Adrenal gland (tissue), 12 donors: ENCODE data around the gene ZBTB34. TPM values are rescaled to one million over a fixed set of nuclear protein-coding genes. Genes with fewer than 3 reads are reported as not detected.

Experiments
- DNase-seq, 7 donors: peaks; one replicate each; pipeline ENCODE4 v3.0.0-alpha.2; 2019 to 2020
- H3K27ac ChIP-seq, 5 donors: fragments of 200-600 bp; sonication (generic) in 4 of 5; 1 replicate in 3 of 5; 2 replicates in 2 of 5; pipeline versions ENCODE4 v1.5.1 to v1.8.0; 2016 to 2020; ENCODE audit warnings: mild to moderate bottlenecking in 1 of 5
- H3K27me3 ChIP-seq: fragments of 200-600 bp; 2 replicates; pipeline ENCODE4 v1.8.0; 2021
- H3K36me3 ChIP-seq, 2 donors: fragments of 200-600 bp; replicated peaks in 1 of 2; 1 replicate in 1 of 2; 2 replicates in 1 of 2; pipeline versions ENCODE4 v1.5.1 to v1.8.0; 2018 to 2022
- H3K4me1 ChIP-seq, 2 donors: fragments of 200-600 bp; replicated peaks in 1 of 2; 1 replicate in 1 of 2; 2 replicates in 1 of 2; pipeline versions ENCODE4 v1.5.1 to v1.8.0; 2018 to 2021
- H3K4me3 ChIP-seq, 4 donors: fragments of 200-600 bp; sonication (generic) in 3 of 4; one replicate each; pipeline ENCODE4 v1.5.1; 2016 to 2018
- H3K9me3 ChIP-seq, 3 donors: fragments of 200-600 bp; sonication (generic) in 1 of 3; replicated peaks in 1 of 3; 1 replicate in 2 of 3; 2 replicates in 1 of 3; pipeline versions ENCODE4 v1.5.1 to v1.8.0; 2016 to 2021
- POLR2A ChIP-seq, 2 donors: fragments of 450-650 bp; IDR thresholded peaks; one replicate each; pipeline ENCODE4 v1.6.1; 2017; ENCODE audit warnings: antibody characterized with exemption in 2 of 2, mild to moderate bottlenecking in 2 of 2, moderate library complexity in 1 of 2
- WGBS, 4 donors: extraction: QIAGEN DNeasy Blood & Tissue Kit in 2 of 4; methylation state at CpG; one replicate each; pipeline versions ENCODE4 v1.1.5 to v1.1.7; 2013 to 2017; 5-methylcytosine and 5-hydroxymethylcytosine counted together
- intact Hi-C, 2 donors: fragments of 100-400 bp; cut with DNase I; formaldehyde crosslinking; loops; one replicate each; pipeline versions ENCODE4 v1.14.1 to v1.15.0; 2022 to 2023
- polyA plus RNA-seq, 3 donors: library from polyadenylated mRNA; stranded (reverse); fragments of 200-250 nt in 2 of 3; fragments of 350-450 nt in 1 of 3; fragmentation: Illumina TruSeq in 1 of 3; extraction: RNeasy Lipid Tissue Mini Kit (QIAGEN cat#74804) in 1 of 3; gene quantifications; one replicate each; pipeline ENCODE4 v1.2.3, GENCODE V29; 2013 to 2014
- total RNA-seq, 9 donors: library from RNA; depleted of rRNA in 4 of 9; stranded (reverse); fragments of >200 nt in 4 of 9; fragments of 120-200 nt in 1 of 9; fragmentation: NEBNext Ultra II Directional in 1 of 9; extraction: Animal tissue kit (Norgen Biotek cat#: 25700) in 1 of 9; gene quantifications; one replicate each; pipeline versions ENCODE4 v1.1.0 to v1.2.4, GENCODE V29; 2013 to 2023
- TF ChIP-seq, protein P1 (sequence below), 6 experiments: fragments of 450-650 bp in 4 of 6; fragments of 200-600 bp in 2 of 6; sonication (generic) in 1 of 6; IDR thresholded peaks; 1 replicate in 5 of 6; 2 replicates in 1 of 6; pipeline versions ENCODE4 v1.5.1 to v1.8.0; 2016 to 2021; ENCODE audit warnings: antibody characterized with exemption in 6 of 6, mild to moderate bottlenecking in 2 of 6, moderate library complexity in 1 of 6
- donor health status: healthy with polysubstance abuse.
- donor health status: Bipolar disorder and iron deficiency.
- donor health status: DM: yes; HTN: yes; CAD: no.
- donor health status: DM: no; HTN: no; CAD: no.
- donor health status: DM: no; HTN: no; CAD: no.
- donor health status: DM: yes; HTN: yes; CAD: no.

Gene ZBTB34
- total and polyA plus RNA-seq, 12 donors: 1.7 to 10.8 (median 6.3) TPM

DNA sequence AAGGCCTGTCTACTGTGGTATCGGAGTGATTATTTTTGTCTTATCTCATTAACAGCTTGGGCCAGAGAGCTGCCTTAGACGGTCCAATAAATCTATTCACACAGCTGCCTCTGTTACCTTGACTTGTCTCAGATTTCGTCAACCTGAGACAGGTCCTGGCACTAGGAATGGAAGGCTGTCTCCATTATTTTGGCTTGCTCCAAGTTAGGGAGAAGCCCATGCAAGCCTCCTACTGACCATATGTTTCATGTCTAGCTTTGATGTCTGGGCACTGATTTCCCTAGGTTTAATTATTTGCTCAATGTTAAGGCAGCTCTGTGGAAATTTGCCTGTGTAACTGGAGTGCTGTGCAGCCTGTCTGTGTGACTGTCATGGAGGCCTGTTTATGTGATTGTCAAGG, 41.8 kb downstream of the ZBTB34 start:
- Histone ChIP-seq H3K4me3 (no peak overlapping the region), H3K27me3 (no peaks in the 10 kb centered on the region), H3K36me3 (no peaks in the 10 kb centered on the region), H3K9me3 (no peaks in the 10 kb centered on the region), H3K27ac (no peak overlapping the region), H3K4me1 (no peaks in the 10 kb centered on the region)
- intact Hi-C loops: no loop called here
- TF ChIP-seq, protein P1, sequence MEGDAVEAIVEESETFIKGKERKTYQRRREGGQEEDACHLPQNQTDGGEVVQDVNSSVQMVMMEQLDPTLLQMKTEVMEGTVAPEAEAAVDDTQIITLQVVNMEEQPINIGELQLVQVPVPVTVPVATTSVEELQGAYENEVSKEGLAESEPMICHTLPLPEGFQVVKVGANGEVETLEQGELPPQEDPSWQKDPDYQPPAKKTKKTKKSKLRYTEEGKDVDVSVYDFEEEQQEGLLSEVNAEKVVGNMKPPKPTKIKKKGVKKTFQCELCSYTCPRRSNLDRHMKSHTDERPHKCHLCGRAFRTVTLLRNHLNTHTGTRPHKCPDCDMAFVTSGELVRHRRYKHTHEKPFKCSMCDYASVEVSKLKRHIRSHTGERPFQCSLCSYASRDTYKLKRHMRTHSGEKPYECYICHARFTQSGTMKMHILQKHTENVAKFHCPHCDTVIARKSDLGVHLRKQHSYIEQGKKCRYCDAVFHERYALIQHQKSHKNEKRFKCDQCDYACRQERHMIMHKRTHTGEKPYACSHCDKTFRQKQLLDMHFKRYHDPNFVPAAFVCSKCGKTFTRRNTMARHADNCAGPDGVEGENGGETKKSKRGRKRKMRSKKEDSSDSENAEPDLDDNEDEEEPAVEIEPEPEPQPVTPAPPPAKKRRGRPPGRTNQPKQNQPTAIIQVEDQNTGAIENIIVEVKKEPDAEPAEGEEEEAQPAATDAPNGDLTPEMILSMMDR (IDR thresholded peaks at IDR 0.05): no peak
- TF ChIP-seq POLR2A (IDR thresholded peaks at IDR 0.05): no peak
- no peak for DNase-seq
- 59 to 82% (median 72%) methylated on average over 3 of the region's 3 CpGs for WGBS, 4 donors

DNA sequence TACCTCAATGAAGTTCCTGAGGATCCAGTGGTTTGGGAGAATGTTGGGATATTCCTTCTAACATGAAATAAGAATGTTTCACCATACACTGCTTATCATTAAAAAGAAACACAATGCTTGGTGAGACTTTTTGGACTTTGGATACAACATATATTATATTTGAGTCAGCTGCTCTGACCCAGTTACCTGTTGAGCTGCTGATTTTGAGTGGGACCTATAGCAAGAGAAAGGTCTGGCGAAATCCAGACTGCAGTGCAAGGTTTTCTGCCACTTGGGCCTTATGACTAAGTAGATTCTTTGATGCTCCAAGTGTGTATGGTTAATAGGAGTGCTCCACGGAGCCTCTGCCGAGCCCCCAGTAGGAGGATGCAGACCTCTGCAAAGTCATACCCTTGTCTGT, 44.1 kb downstream of the ZBTB34 start:
- no peaks in the 10 kb centered on the region for H3K36me3 ChIP-seq
- H3K4me3 ChIP-seq: no peak overlapping the region
- H3K9me3 ChIP-seq: no peaks in the 10 kb centered on the region
- intact Hi-C loops: no loop called here
- H3K4me1 ChIP-seq: no peaks in the 10 kb centered on the region
- DNase-seq: no peak
- WGBS, 4 donors: 83 to 96% (median 90%) methylated on average over 3 of the region's 3 CpGs
- H3K27me3 ChIP-seq: no peaks in the 10 kb centered on the region
- TF ChIP-seq, protein P1 (IDR thresholded peaks at IDR 0.05): no peak
- TF ChIP-seq POLR2A (IDR thresholded peaks at IDR 0.05): no peak
- H3K27ac ChIP-seq: no peak overlapping the region

DNA sequence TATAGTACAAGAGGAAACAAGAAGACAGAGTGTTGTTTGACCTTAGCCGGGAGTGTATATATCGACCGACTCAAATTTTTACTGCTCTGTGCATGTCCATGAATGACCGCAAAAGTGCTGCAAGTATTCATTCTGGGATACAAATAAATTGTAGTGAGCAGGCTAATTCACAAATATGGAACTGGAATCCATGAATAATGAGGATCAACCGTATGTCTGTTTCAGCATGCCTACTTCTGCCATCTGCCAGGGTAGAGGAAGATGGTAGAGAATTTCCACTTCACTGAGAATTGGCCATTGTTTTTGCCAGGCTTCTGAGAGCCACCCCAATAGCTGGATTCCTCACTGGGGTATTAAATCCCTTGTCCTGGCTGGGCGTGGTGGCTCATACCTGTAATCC, 45.7 kb downstream of the ZBTB34 start:
- Histone ChIP-seq H3K4me1 (no peaks in the 10 kb centered on the region), H3K4me3 (no peak overlapping the region), H3K36me3 (no peaks in the 10 kb centered on the region), H3K27me3 (no peaks in the 10 kb centered on the region), H3K27ac (no peak overlapping the region), H3K9me3 (no peaks in the 10 kb centered on the region)
- 72 to 74% (median 73%) methylated on average over 6 of the region's 6 CpGs for WGBS, 4 donors
- no peak for DNase-seq
- no peak for TF ChIP-seq POLR2A (IDR thresholded peaks at IDR 0.05)
- TF ChIP-seq, protein P1 (IDR thresholded peaks at IDR 0.05): no peak
- intact Hi-C loops: no loop called here

DNA sequence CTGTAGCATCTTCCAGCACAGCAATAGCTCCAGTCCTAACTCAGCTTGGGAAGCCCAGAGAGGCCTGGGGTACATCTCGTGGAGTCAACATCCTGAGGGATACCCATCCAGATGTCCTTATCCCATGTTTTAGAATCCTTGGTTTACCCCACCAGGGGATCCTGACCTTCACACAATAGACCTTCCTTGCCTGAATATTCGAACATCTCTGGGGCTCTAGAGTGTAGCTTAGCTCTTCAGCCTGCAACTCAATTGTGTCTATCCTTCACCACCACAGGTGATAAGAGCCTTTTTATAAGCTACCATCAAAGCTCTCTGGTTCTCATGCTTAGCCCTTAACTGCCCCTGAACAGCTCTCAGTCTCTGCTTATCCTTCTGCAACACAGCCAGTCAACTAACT, 46.6 kb downstream of the ZBTB34 start:
- Histone ChIP-seq H3K4me1 (no peaks in the 10 kb centered on the region), H3K9me3 (no peaks in the 10 kb centered on the region), H3K4me3 (no peak overlapping the region), H3K36me3 (no peaks in the 10 kb centered on the region), H3K27me3 (no peaks in the 10 kb centered on the region), H3K27ac (no peak overlapping the region)
- intact Hi-C loops: no loop called here
- no peak for TF ChIP-seq POLR2A (IDR thresholded peaks at IDR 0.05)
- TF ChIP-seq, protein P1 (IDR thresholded peaks at IDR 0.05): no peak
- 47 to 69% (median 57%) methylated on average over 1 to 2 of the region's 2 CpGs for WGBS, 4 donors
- DNase-seq: no peak
